WTC11 (cell line): ENCODE results near the gene ZNF556. TPM values are rescaled to one million over a fixed set of nuclear protein-coding genes. Genes with fewer than 3 reads are reported as not detected.

Experiments
- ATAC-seq: fragments of 200-7000 bp; cut with Tn5 transposase; 2 replicates; pipeline ENCODE4 v1.10.0; 2021; ENCODE audit warnings: mild to moderate bottlenecking, moderate library complexity
- CTCF ChIA-PET: fragments of 300-600 bp; sonication (Branson Sonifier 250); formaldehyde crosslinking; loops from one replicate; lab custom pipeline; 2021; ENCODE audit warnings: antibody characterized with exemption; lab: Charles Lee
- POLR2A ChIA-PET: fragments of 350-600 bp; sonication (Branson Sonifier 250); formaldehyde crosslinking; loops from one replicate; lab custom pipeline; 2021; ENCODE audit warnings: antibody characterized with exemption; lab: Charles Lee
- DNase-seq: peaks from one replicate; pipeline ENCODE4 v3.0.0; 2021; ENCODE audit warnings: low spot score
- H3K27ac Mint-ChIP-seq: 2 replicates; pipeline ENCODE4 v1.8.0; 2021; ENCODE audit warnings: mixed read lengths
- H3K27me3 Mint-ChIP-seq: 2 replicates; pipeline ENCODE4 v1.8.0; 2021; ENCODE audit warnings: low read depth, mild to moderate bottlenecking, moderate library complexity, mixed read lengths
- H3K36me3 Mint-ChIP-seq: 2 replicates; pipeline ENCODE4 v1.8.0; 2021; ENCODE audit warnings: mixed read lengths
- H3K4me1 Mint-ChIP-seq: 2 replicates; pipeline ENCODE4 v1.8.0; 2022; ENCODE audit warnings: mixed read lengths
- H3K4me3 Mint-ChIP-seq: 2 replicates; pipeline ENCODE4 v1.8.0; 2021; ENCODE audit warnings: mild to moderate bottlenecking, moderate library complexity, mixed read lengths
- H3K9me3 Mint-ChIP-seq: 2 replicates; pipeline ENCODE4 v1.8.0; 2021; ENCODE audit warnings: mixed read lengths
- ARID4B ChIP-seq: sonication (generic); formaldehyde crosslinking; IDR thresholded peaks from 2 replicates; pipeline ENCODE4 v1.8.0; 2023; ENCODE audit warnings: missing genetic modification reagents, mild to moderate bottlenecking, borderline replicate concordance
- ATF1 ChIP-seq: sonication (generic); formaldehyde crosslinking; IDR thresholded peaks from 2 replicates; pipeline ENCODE4 v1.8.1; 2023; ENCODE audit warnings: mild to moderate bottlenecking, moderate library complexity, missing genetic modification reagents
- E2F5 ChIP-seq: sonication (generic); formaldehyde crosslinking; IDR thresholded peaks from 2 replicates; pipeline ENCODE4 v1.8.1; 2022; ENCODE audit warnings: mild to moderate bottlenecking, moderate library complexity, missing genetic modification reagents
- ELF4 ChIP-seq: sonication (generic); formaldehyde crosslinking; IDR thresholded peaks from 2 replicates; pipeline ENCODE4 v1.8.1; 2022; ENCODE audit warnings: low read depth, mild to moderate bottlenecking, moderate library complexity, missing genetic modification reagents
- EMX1 ChIP-seq: fragments of 250-450 bp; sonication (Bioruptor Pico); IDR thresholded peaks from 2 replicates; pipeline ENCODE4 v1.8.0; 2021; ENCODE audit warnings: mild to moderate bottlenecking
- ESRRA ChIP-seq: sonication (generic); formaldehyde crosslinking; IDR thresholded peaks from 2 replicates; pipeline ENCODE4 v1.8.1; 2022; ENCODE audit warnings: mild to moderate bottlenecking, missing genetic modification reagents, borderline replicate concordance
- ETV6 ChIP-seq: sonication (generic); formaldehyde crosslinking; IDR thresholded peaks from 2 replicates; pipeline ENCODE4 v1.8.1; 2022; ENCODE audit warnings: mild to moderate bottlenecking, missing genetic modification reagents
- FOXP1 ChIP-seq: sonication (generic); formaldehyde crosslinking; IDR thresholded peaks from 2 replicates; pipeline ENCODE4 v1.8.0; 2022; ENCODE audit warnings: missing genetic modification reagents, mild to moderate bottlenecking, moderate library complexity, borderline replicate concordance
- GABPB1 ChIP-seq: sonication (generic); formaldehyde crosslinking; IDR thresholded peaks from 2 replicates; pipeline ENCODE4 v1.8.1; 2023; ENCODE audit warnings: mild to moderate bottlenecking, missing genetic modification reagents
- IRF2 ChIP-seq: sonication (generic); formaldehyde crosslinking; IDR thresholded peaks from 2 replicates; pipeline ENCODE4 v1.8.0; 2022; ENCODE audit warnings: low read depth, missing genetic modification reagents, borderline replicate concordance
- JAZF1 ChIP-seq: fragments of 250-450 bp; sonication (Bioruptor Pico); IDR thresholded peaks from 2 replicates; pipeline ENCODE4 v1.9.0; 2021; ENCODE audit warnings: moderate library complexity, mild to moderate bottlenecking, inconsistent platforms
- NFATC4 ChIP-seq: fragments of 250-450 bp; sonication (Bioruptor Pico); IDR thresholded peaks from 2 replicates; pipeline ENCODE4 v1.9.0; 2021; ENCODE audit warnings: mild to moderate bottlenecking
- NFE2L1 ChIP-seq: sonication (generic); formaldehyde crosslinking; IDR thresholded peaks from 2 replicates; pipeline ENCODE4 v1.8.1; 2023; ENCODE audit warnings: missing genetic modification reagents
- NFYB ChIP-seq: sonication (generic); formaldehyde crosslinking; conservative IDR thresholded peaks from 2 replicates; pipeline ENCODE4 v1.8.0; 2022; ENCODE audit warnings: low read depth, missing genetic modification reagents
- NR2C2 ChIP-seq: sonication (generic); formaldehyde crosslinking; IDR thresholded peaks from 2 replicates; pipeline ENCODE4 v1.8.0; 2022; ENCODE audit warnings: mild to moderate bottlenecking, missing genetic modification reagents
- PREB ChIP-seq: sonication (generic); formaldehyde crosslinking; IDR thresholded peaks from 2 replicates; pipeline ENCODE4 v1.8.1; 2022; ENCODE audit warnings: mild to moderate bottlenecking, missing genetic modification reagents, moderate library complexity, borderline replicate concordance
- PRRX2 ChIP-seq: fragments of 250-450 bp; sonication (Bioruptor Pico); IDR thresholded peaks from 2 replicates; pipeline ENCODE4 v1.8.0; 2021; ENCODE audit warnings: mild to moderate bottlenecking
- RORB ChIP-seq: fragments of 250-450 bp; sonication (Bioruptor Pico); IDR thresholded peaks from 2 replicates; pipeline ENCODE4 v1.9.0; 2021; ENCODE audit warnings: mild to moderate bottlenecking
- SMAD3 ChIP-seq: sonication (generic); formaldehyde crosslinking; IDR thresholded peaks from 2 replicates; pipeline ENCODE4 v1.8.0; 2022; ENCODE audit warnings: missing genetic modification reagents, mild to moderate bottlenecking, borderline replicate concordance
- TEAD1 ChIP-seq: sonication (generic); formaldehyde crosslinking; IDR thresholded peaks from 2 replicates; pipeline ENCODE4 v1.8.0; 2022; ENCODE audit warnings: mild to moderate bottlenecking, missing genetic modification reagents
- TEAD4 ChIP-seq: sonication (generic); formaldehyde crosslinking; IDR thresholded peaks from 2 replicates; pipeline ENCODE4 v1.8.0; 2022; ENCODE audit warnings: mild to moderate bottlenecking, missing genetic modification reagents
- TP53 ChIP-seq: sonication (generic); formaldehyde crosslinking; IDR thresholded peaks from 2 replicates; pipeline ENCODE4 v1.8.1; 2023; ENCODE audit warnings: mild to moderate bottlenecking, missing genetic modification reagents
- USF1 ChIP-seq: sonication (generic); formaldehyde crosslinking; IDR thresholded peaks from 2 replicates; pipeline ENCODE4 v1.8.0; 2022; ENCODE audit warnings: mild to moderate bottlenecking, missing genetic modification reagents
- USF2 ChIP-seq: sonication (generic); formaldehyde crosslinking; IDR thresholded peaks from 2 replicates; pipeline ENCODE4 v1.8.1; 2023; ENCODE audit warnings: mild to moderate bottlenecking, missing genetic modification reagents, moderate library complexity
- ZNF121 ChIP-seq: sonication (generic); formaldehyde crosslinking; IDR thresholded peaks from 2 replicates; pipeline ENCODE4 v1.8.0; 2023; ENCODE audit warnings: missing genetic modification reagents
- ZNF219 ChIP-seq: sonication (generic); formaldehyde crosslinking; IDR thresholded peaks from 2 replicates; pipeline ENCODE4 v1.8.0; 2023; ENCODE audit warnings: missing genetic modification reagents, mild to moderate bottlenecking, borderline replicate concordance
- ZNF396 ChIP-seq: fragments of 250-450 bp; sonication (Bioruptor Pico); IDR thresholded peaks from 2 replicates; pipeline ENCODE4 v1.8.0; 2021; ENCODE audit warnings: mild to moderate bottlenecking, moderate library complexity, borderline replicate concordance
- ZNF423 ChIP-seq: fragments of 250-450 bp; sonication (Bioruptor Pico); IDR thresholded peaks from 2 replicates; pipeline ENCODE4 v2.1.2; 2022; ENCODE audit warnings: mild to moderate bottlenecking, moderate library complexity
- total RNA-seq: library from RNA; stranded (reverse); gene quantifications from 3 replicates; pipeline ENCODE4 v1.2.3, GENCODE V29; 2021

Gene ZNF556
- total RNA-seq, 1 experiment from 2014 or later: 0.11 TPM

- TF ChIP-seq ARID4B (CRISPR knock-in tag): no peak
- no peak for TF ChIP-seq TEAD1 (CRISPR knock-in tag)
- no peak for TF ChIP-seq PREB (CRISPR knock-in tag)
- no peak for TF ChIP-seq RORB (CRISPR knock-in tag)
- no peak for TF ChIP-seq EMX1 (CRISPR knock-in tag)
- no peak for TF ChIP-seq ESRRA (CRISPR knock-in tag)
- no peak for TF ChIP-seq JAZF1 (CRISPR knock-in tag)
- TF ChIP-seq ELF4 (CRISPR knock-in tag): no peak
- no peak for TF ChIP-seq SMAD3 (CRISPR knock-in tag)
- no peak for TF ChIP-seq ZNF219 (CRISPR knock-in tag)
- TF ChIP-seq NFE2L1 (CRISPR knock-in tag): no peak
- TF ChIP-seq USF2 (CRISPR knock-in tag): no peak
These were observed 20.8 kb upstream of the ZNF556 start (continued) for GRCh38 chr19:2846180-2846894.

GRCh38 chr19:2847507-2847906 is 19.6 kb upstream of the ZNF556 start:
- CTCF ChIA-PET: no interaction called here
- Mint-ChIP-seq H3K27ac (no peak overlapping the region), H3K4me1 (peaks cover under 1% of the 10 kb centered on the region), H3K9me3 (peaks cover 46% of the 10 kb centered on the region), H3K4me3 (no peak overlapping the region)
- POLR2A ChIA-PET: no interaction called here
- no peak for ATAC-seq
- DNase-seq: no peak
- TF ChIP-seq GABPB1 (CRISPR knock-in tag): no peak
- TF ChIP-seq FOXP1: no peak
- TF ChIP-seq TEAD4 (CRISPR knock-in tag): no peak
- TF ChIP-seq NFYB (CRISPR knock-in tag): no peak
- TF ChIP-seq JAZF1 (CRISPR knock-in tag): no peak
- TF ChIP-seq IRF2 (CRISPR knock-in tag): no peak
- TF ChIP-seq ZNF423 (CRISPR knock-in tag): no peak
- TF ChIP-seq, all 79 proteins: peak for 0
- Mint-ChIP-seq H3K27me3 (peaks cover 3% of the 10 kb centered on the region), H3K36me3 (peaks cover 44% of the 10 kb centered on the region)

- Mint-ChIP-seq H3K4me3 (no peak overlapping the region), H3K27me3 (peaks cover 7% of the 10 kb centered on the region), H3K4me1 (no peaks in the 10 kb centered on the region), H3K27ac (no peak overlapping the region), H3K36me3 (peaks cover 55% of the 10 kb centered on the region), H3K9me3 (peaks cover 57% of the 10 kb centered on the region)
- POLR2A ChIA-PET: interaction anchor here (0.6 kb wide), 1 partner anchor 166 kb away, joined by 3 read pairs; no protein-coding TSS in a partner anchor
- ATAC-seq: no peak
- CTCF ChIA-PET: interaction anchor here (0.5 kb wide), 1 partner anchor 159 kb away, joined by 5 read pairs; no protein-coding TSS in a partner anchor
- DNase-seq: no peak
- no peak for TF ChIP-seq ZNF396 (CRISPR knock-in tag)
- TF ChIP-seq NFATC4 (CRISPR knock-in tag): no peak
- no peak for TF ChIP-seq TP53 (CRISPR knock-in tag)
- no peak for TF ChIP-seq PRRX2 (CRISPR knock-in tag)
- TF ChIP-seq NR2C2 (CRISPR knock-in tag): no peak
- TF ChIP-seq ETV6 (CRISPR knock-in tag): no peak
- no peak for TF ChIP-seq ATF1 (CRISPR knock-in tag)
- TF ChIP-seq USF1 (CRISPR knock-in tag): no peak
- no peak for TF ChIP-seq ZNF121 (CRISPR knock-in tag)
- TF ChIP-seq E2F5 (CRISPR knock-in tag): no peak
These were observed 18.5 kb upstream of the ZNF556 start for GRCh38 chr19:2848616-2849015.
